Measurements from ENCODE around the gene TMEM131.

Gene TMEM131

GRCh38 chr2:98020992-98021713 lies 25.4 kb upstream of the TMEM131 start:
- DNase-seq, result no peak

GRCh38 chr2:98020516-98020915 lies 24.8 kb upstream of the TMEM131 start:
- no peak for DNase-seq

- no peak for DNase-seq
Observed at GRCh38 chr2:98016908-98017670, 21.3 kb upstream of the TMEM131 start.

GRCh38 chr2:98015671-98016070 lies 19.9 kb upstream of the TMEM131 start:
- DNase-seq, result no peak

- no peak for DNase-seq
Observed at GRCh38 chr2:98014379-98014778, 18.6 kb upstream of the TMEM131 start.

- no peak for DNase-seq
Observed at GRCh38 chr2:98013407-98014042, 17.8 kb upstream of the TMEM131 start.

- DNase-seq, result no peak
Observed at GRCh38 chr2:98012561-98012991, 16.8 kb upstream of the TMEM131 start.

GRCh38 chr2:98009887-98010760 lies 14.4 kb upstream of the TMEM131 start:
- no peak for DNase-seq

- no peak for DNase-seq
Observed at GRCh38 chr2:98008415-98008814, 12.7 kb upstream of the TMEM131 start.

GRCh38 chr2:98006378-98006777 lies 10.6 kb upstream of the TMEM131 start:
- no peak for DNase-seq

- no peak for DNase-seq
Observed at GRCh38 chr2:98004613-98005012, 8.9 kb upstream of the TMEM131 start.

- DNase-seq, result no peak
Observed at GRCh38 chr2:98004047-98004446, 8.3 kb upstream of the TMEM131 start.

GRCh38 chr2:97999536-97999935 lies 3.8 kb upstream of the TMEM131 start:
- no peak for DNase-seq

GRCh38 chr2:97998431-97999005 lies 2.8 kb upstream of the TMEM131 start:
- no peak for DNase-seq

GRCh38 chr2:97997784-97998392 lies 2.1 kb upstream of the TMEM131 start:
- peak; percentile 47 for DNase-seq

GRCh38 chr2:97996679-97997078 lies 931 bp upstream of the TMEM131 start:
- DNase-seq, result no peak

- DNase-seq, result peak; percentile 18
Observed at GRCh38 chr2:97995026-97995733, 568 bp downstream of the TMEM131 start.

GRCh38 chr2:97994476-97994875 lies 1.3 kb downstream of the TMEM131 start:
- no peak for DNase-seq

GRCh38 chr2:97993926-97994325 lies 1.8 kb downstream of the TMEM131 start:
- DNase-seq, result no peak

- DNase-seq, result no peak
Observed at GRCh38 chr2:97992836-97993825, 2.6 kb downstream of the TMEM131 start.

Measured in NCI-H1092 (cell line).